Mesendoderm (in vitro differentiated cells): ENCODE measurements around the gene VGLL3.
"Not testable (repeated sequence)": the region's sequence is repeated elsewhere in the genome, so short reads cannot be mapped to it uniquely, and the experiment has no call there.

Source experiments
- DNase-seq: peaks from one replicate; pipeline ENCODE4 v3.0.0; 2013
- H2AK5ac ChIP-seq: 2 replicates; pipeline ENCODE4 v1.6.1; 2013; ENCODE audit warnings: low read length, inconsistent platforms
- H2BK120ac ChIP-seq: 2 replicates; pipeline ENCODE4 v1.6.1; 2013; ENCODE audit warnings: low read depth, mild to moderate bottlenecking, low read length, moderate library complexity, mixed read lengths
- H2BK15ac ChIP-seq: replicated peaks from 2 replicates; pipeline ENCODE4 v1.6.1; 2013; ENCODE audit warnings: low read depth, mild to moderate bottlenecking, moderate library complexity
- H2BK5ac ChIP-seq: 2 replicates; pipeline ENCODE4 v1.6.1; 2013; ENCODE audit warnings: low read length, inconsistent platforms
- H3K18ac ChIP-seq: 2 replicates; pipeline ENCODE4 v1.6.1; 2013; ENCODE audit warnings: mild to moderate bottlenecking, low read length, mixed read lengths
- H3K23ac ChIP-seq: one replicate; pipeline ENCODE4 v1.6.1; 2013; ENCODE audit warnings: low read length
- H3K27ac ChIP-seq: 2 replicates; pipeline ENCODE4 v1.5.1; 2013; ENCODE audit warnings: low read depth, mild to moderate bottlenecking, inconsistent platforms, low read length, moderate library complexity
- H3K27me3 ChIP-seq: 2 replicates; pipeline ENCODE4 v1.6.1; 2013; ENCODE audit warnings: low read length, control low read depth, mild to moderate bottlenecking, inconsistent platforms; ENCODE audit not compliant: insufficient read depth, poor library complexity
- H3K36me3 ChIP-seq: 2 replicates; pipeline ENCODE4 v1.6.1; 2013; ENCODE audit warnings: low read length, inconsistent platforms; ENCODE audit not compliant: control insufficient read depth, insufficient read depth
- H3K4ac ChIP-seq: one replicate; pipeline ENCODE4 v1.6.1; 2013; ENCODE audit warnings: low read depth, mild to moderate bottlenecking, low read length, moderate library complexity
- H3K4me1 ChIP-seq: 2 replicates; pipeline ENCODE4 v1.6.1; 2013; ENCODE audit warnings: low read depth, low read length, inconsistent platforms; ENCODE audit not compliant: control insufficient read depth
- H3K4me2 ChIP-seq: 2 replicates; pipeline ENCODE4 v1.6.1; 2013; ENCODE audit warnings: low read length
- H3K4me3 ChIP-seq: 2 replicates; pipeline ENCODE4 v1.5.1; 2013; ENCODE audit warnings: mild to moderate bottlenecking, low read length
- H3K56ac ChIP-seq: one replicate; pipeline ENCODE4 v1.6.1; 2013; ENCODE audit warnings: low read length
- H3K79me1 ChIP-seq: 2 replicates; pipeline ENCODE4 v1.6.1; 2013; ENCODE audit warnings: low read length, inconsistent platforms
- H3K79me2 ChIP-seq: 2 replicates; pipeline ENCODE4 v1.6.1; 2013; ENCODE audit warnings: mild to moderate bottlenecking, low read length; ENCODE audit not compliant: control insufficient read depth, insufficient read depth
- H3K9ac ChIP-seq: 2 replicates; pipeline ENCODE4 v1.6.1; 2013; ENCODE audit warnings: low read length, inconsistent platforms
- H4K5ac ChIP-seq: one replicate; pipeline ENCODE4 v1.6.1; 2013; ENCODE audit warnings: low read length
- H4K8ac ChIP-seq: one replicate; pipeline ENCODE4 v1.6.1; 2013; ENCODE audit warnings: low read depth, mild to moderate bottlenecking, control low read depth, low read length, moderate library complexity
- WGBS: extraction: QIAGEN DNeasy Blood & Tissue Kit; methylation state at CpG from one replicate; pipeline ENCODE4 v1.1.7; 2013; ENCODE audit warnings: low lambda C conversion rate, missing lambda C conversion rate; ENCODE audit not compliant: insufficient coverage; ENCODE audit errors: extremely low coverage; 5-methylcytosine and 5-hydroxymethylcytosine counted together

Gene VGLL3

GRCh38 chr3:86982883-86983282 is 8.1 kb downstream of the VGLL3 start:
- Histone ChIP-seq H3K4me1 (no peaks in the 10 kb centered on the region), H3K23ac (no peak overlapping the region), H3K27me3 (no peaks in the 10 kb centered on the region), H2BK15ac (no peak overlapping the region), H3K79me1 (no peaks in the 10 kb centered on the region), H2AK5ac (no peak overlapping the region), H3K36me3 (no peaks in the 10 kb centered on the region), H3K4me3 (no peak overlapping the region), H3K56ac (no peak overlapping the region), H3K27ac (no peak overlapping the region), H3K4ac (no peak overlapping the region), H2BK120ac (no peak overlapping the region), H4K8ac (no peak overlapping the region), H2BK5ac (no peak overlapping the region), H3K79me2 (no peaks in the 10 kb centered on the region), H3K4me2 (no peak overlapping the region), H3K18ac (no peak overlapping the region), H3K9ac (no peak overlapping the region), H4K5ac (no peak overlapping the region)
- no CpG with 5 or more reads among the region's 2 CpGs for WGBS
- no peak for DNase-seq

GRCh38 chr3:86978111-86978551 is 12.8 kb downstream of the VGLL3 start:
- Histone ChIP-seq H2BK5ac (no peak overlapping the region), H3K27me3 (no peaks in the 10 kb centered on the region), H3K27ac (no peak overlapping the region), H3K79me1 (no peaks in the 10 kb centered on the region), H3K4me3 (no peak overlapping the region), H3K56ac (no peak overlapping the region), H3K36me3 (no peaks in the 10 kb centered on the region), H3K23ac (no peak overlapping the region), H3K4me1 (no peaks in the 10 kb centered on the region), H4K8ac (no peak overlapping the region), H4K5ac (no peak overlapping the region), H3K4me2 (no peak overlapping the region), H2BK15ac (no peak overlapping the region), H3K79me2 (no peaks in the 10 kb centered on the region), H2BK120ac (no peak overlapping the region), H3K18ac (no peak overlapping the region), H3K4ac (no peak overlapping the region), H3K9ac (no peak overlapping the region), H2AK5ac (no peak overlapping the region)
- peak; percentile 23 for DNase-seq
- no CpG with 5 or more reads among the region's 6 CpGs for WGBS

GRCh38 chr3:86976219-86976618 is 14.7 kb downstream of the VGLL3 start:
- H4K8ac ChIP-seq, result no peak overlapping the region
- H3K27ac ChIP-seq, result no peak overlapping the region
- H3K79me2 ChIP-seq, result no peaks in the 10 kb centered on the region
- no peak overlapping the region for H2BK120ac ChIP-seq
- no peak overlapping the region for H3K4ac ChIP-seq
- no peak overlapping the region for H3K4me3 ChIP-seq
- H3K36me3 ChIP-seq, result no peaks in the 10 kb centered on the region
- no peak overlapping the region for H3K9ac ChIP-seq
- H3K56ac ChIP-seq, result no peak overlapping the region
- H2BK15ac ChIP-seq, result no peak overlapping the region
- no peak overlapping the region for H3K23ac ChIP-seq
- no peak overlapping the region for H3K18ac ChIP-seq
- H3K4me2 ChIP-seq, result no peak overlapping the region
- no peaks in the 10 kb centered on the region for H3K4me1 ChIP-seq
- H3K27me3 ChIP-seq, result no peaks in the 10 kb centered on the region
- no peak overlapping the region for H2AK5ac ChIP-seq
- no peak for DNase-seq
- H4K5ac ChIP-seq, result no peak overlapping the region
- no peaks in the 10 kb centered on the region for H3K79me1 ChIP-seq
- no peak overlapping the region for H2BK5ac ChIP-seq

- H2BK15ac ChIP-seq, DNase-seq, H3K4me1 ChIP-seq, H3K18ac ChIP-seq, H3K79me1 ChIP-seq, H3K27me3 ChIP-seq, H3K23ac ChIP-seq, H3K56ac ChIP-seq, H2BK120ac ChIP-seq, H3K27ac ChIP-seq, H3K4me2 ChIP-seq, H3K36me3 ChIP-seq, H2AK5ac ChIP-seq, H3K79me2 ChIP-seq, H4K8ac ChIP-seq, H3K9ac ChIP-seq, H3K4ac ChIP-seq, H4K5ac ChIP-seq, H3K4me3 ChIP-seq, H2BK5ac ChIP-seq: not testable (repeated sequence)
- no CpG with 5 or more reads among the region's 8 CpGs for WGBS
Observed at GRCh38 chr3:86974177-86974576, 16.8 kb downstream of the VGLL3 start.

- Histone ChIP-seq H3K36me3 (no peaks in the 10 kb centered on the region), H4K8ac (no peak overlapping the region), H3K4me3 (no peak overlapping the region), H2AK5ac (no peak overlapping the region), H2BK120ac (no peak overlapping the region), H3K4me2 (no peak overlapping the region), H2BK5ac (no peak overlapping the region), H3K4me1 (no peaks in the 10 kb centered on the region), H3K4ac (no peak overlapping the region), H3K79me2 (no peaks in the 10 kb centered on the region), H3K79me1 (no peaks in the 10 kb centered on the region), H2BK15ac (no peak overlapping the region), H3K27me3 (no peaks in the 10 kb centered on the region), H3K9ac (no peak overlapping the region), H3K56ac (no peak overlapping the region), H4K5ac (no peak overlapping the region), H3K18ac (no peak overlapping the region), H3K27ac (no peak overlapping the region), H3K23ac (no peak overlapping the region)
- peak; percentile 27 for DNase-seq
- WGBS, result no CpG with 5 or more reads among the region's 3 CpGs
Observed at GRCh38 chr3:86973440-86973839, 17.5 kb downstream of the VGLL3 start.

- H3K4me1 ChIP-seq, result no peaks in the 10 kb centered on the region
- no peaks in the 10 kb centered on the region for H3K36me3 ChIP-seq
- no peak overlapping the region for H3K18ac ChIP-seq
- no peak overlapping the region for H4K5ac ChIP-seq
- no peak overlapping the region for H2BK15ac ChIP-seq
- H3K27me3 ChIP-seq, result no peaks in the 10 kb centered on the region
- no peak overlapping the region for H3K4me2 ChIP-seq
- H2BK5ac ChIP-seq, result no peak overlapping the region
- DNase-seq, result peak; percentile 81
- no peak overlapping the region for H4K8ac ChIP-seq
- H3K27ac ChIP-seq, result no peak overlapping the region
- H3K79me1 ChIP-seq, result no peaks in the 10 kb centered on the region
- H2AK5ac ChIP-seq, result no peak overlapping the region
- H3K4me3 ChIP-seq, result no peak overlapping the region
- 100% methylated on average over 2 of the region's 6 CpGs for WGBS
- H3K9ac ChIP-seq, result no peak overlapping the region
- H3K56ac ChIP-seq, result no peak overlapping the region
- H2BK120ac ChIP-seq, result no peak overlapping the region
- H3K23ac ChIP-seq, result no peak overlapping the region
- no peaks in the 10 kb centered on the region for H3K79me2 ChIP-seq
- H3K4ac ChIP-seq, result no peak overlapping the region
Observed at GRCh38 chr3:86969500-86970189, 21.3 kb downstream of the VGLL3 start.
